Breast epithelium (tissue), 3 donors: ENCODE results near the gene PDE6H.

Source experiments
- CTCF ChIP-seq, 3 donors: fragments of 450-650 bp; IDR thresholded peaks; one replicate each; pipeline ENCODE4 v1.5.1; 2016 to 2017; ENCODE audit warnings: antibody characterized with exemption in 3 of 3, mild to moderate bottlenecking in 3 of 3, moderate library complexity in 3 of 3
- POLR2A ChIP-seq: fragments of 450-650 bp; IDR thresholded peaks from one replicate; pipeline ENCODE4 v1.6.1; 2016; ENCODE audit warnings: antibody characterized with exemption, mild to moderate bottlenecking, moderate library complexity

- TF ChIP-seq CTCF (IDR thresholded peaks at IDR 0.05) (no peak), POLR2A (no peak)
These were observed 38.3 kb upstream of the PDE6H start for GRCh38 chr12:14934511-14934910.
